HG03354 (cell line): ENCODE data around the gene TAF11L14.

Experiments
- ATAC-seq: cut with Tn5 transposase; IDR thresholded peaks from one replicate; pipeline ENCODE4 v1.9.1; 2021; ENCODE audit warnings: mild to moderate bottlenecking; ENCODE audit not compliant: unreplicated experiment, poor library complexity, severe bottlenecking

TAF11L14 gene

GRCh38 chr5:17678751-17679324 is 44.6 kb downstream of the TAF11L14 start:
- ATAC-seq = no peak

- ATAC-seq = no peak
Measured at GRCh38 chr5:17679597-17680203, 45.4 kb downstream of the TAF11L14 start.

- ATAC-seq = no peak
Measured at GRCh38 chr5:17680737-17681136, 46.5 kb downstream of the TAF11L14 start.
